Heart right ventricle (tissue), 16 donors: ENCODE data around the gene MTHFD2L. TPM values are rescaled to one million over a fixed set of nuclear protein-coding genes. Genes with fewer than 3 reads are reported as not detected.

Source experiments
- ATAC-seq, 8 donors: fragments of 200-7000 bp; cut with Tn5 transposase; one replicate each; pipeline ENCODE4 v1.9.1; 2020; ENCODE audit warnings: mild to moderate bottlenecking in 8 of 8, moderate library complexity in 8 of 8, moderate number of reproducible peaks in 1 of 8
- DNase-seq, 2 donors: peaks; one replicate each; pipeline ENCODE4 v3.0.0-alpha.2; 2020
- H3K27ac ChIP-seq, 10 donors: fragments of 200-600 bp; sonication (generic) in 2 of 10; one replicate each; pipeline versions ENCODE4 v1.5.0 to v1.8.0; 2020 to 2022; ENCODE audit warnings: mild to moderate bottlenecking in 3 of 10
- H3K27me3 ChIP-seq, 7 donors: fragments of 200-600 bp; one replicate each; pipeline ENCODE4 v1.8.0; 2021 to 2022; ENCODE audit warnings: mild to moderate bottlenecking in 2 of 7
- H3K36me3 ChIP-seq, 9 donors: fragments of 200-600 bp; sonication (generic) in 1 of 9; one replicate each; pipeline versions ENCODE4 v1.5.0 to v1.8.0; 2020 to 2022; ENCODE audit warnings: mild to moderate bottlenecking in 2 of 9
- H3K4me1 ChIP-seq, 9 donors: fragments of 200-600 bp; sonication (generic) in 1 of 9; one replicate each; pipeline versions ENCODE4 v1.5.0 to v1.8.0; 2020 to 2022; ENCODE audit warnings: mild to moderate bottlenecking in 4 of 9
- H3K4me3 ChIP-seq, 10 donors: fragments of 200-600 bp; sonication (generic) in 2 of 10; one replicate each; pipeline versions ENCODE4 v1.5.0 to v1.8.0; 2020 to 2022; ENCODE audit warnings: mild to moderate bottlenecking in 7 of 10, moderate library complexity in 2 of 10
- H3K9me3 ChIP-seq, 11 donors: fragments of 200-600 bp in 10 of 11; sonication (generic) in 2 of 11; one replicate each; pipeline versions ENCODE4 v1.5.0 to v1.8.0; 2013 to 2022; ENCODE audit warnings: mild to moderate bottlenecking in 2 of 11, control low read depth in 1 of 11, moderate library complexity in 1 of 11
- WGBS, 2 donors: extraction: QIAGEN DNeasy Blood & Tissue Kit; methylation state at CpG; one replicate each; pipeline ENCODE4 v1.1.7; 2013; ENCODE audit warnings: inconsistent platforms in 1 of 2; 5-methylcytosine and 5-hydroxymethylcytosine counted together
- intact Hi-C, 10 donors: fragments of 100-400 bp; cut with DNase I; formaldehyde crosslinking; loops; one replicate each; pipeline versions ENCODE4 v1.11.1 to v1.14.2; 2022
- polyA plus RNA-seq, 2 donors: library from polyadenylated mRNA; stranded (reverse); fragments of 200-250 nt; gene quantifications; one replicate each; pipeline ENCODE4 v1.2.3, GENCODE V29; 2013
- total RNA-seq, 10 donors: library from RNA; stranded (reverse); fragmentation: NEBNext Ultra II Directional in 3 of 10; extraction: Animal tissue kit (Norgen Biotek cat#: 25700) in 3 of 10; gene quantifications; one replicate each; pipeline versions ENCODE4 v1.2.1 to v1.2.4, GENCODE V29; 2021 to 2023
- TF ChIP-seq, protein P1 (sequence below), 9 donors: fragments of 200-600 bp; sonication (generic) in 2 of 9; IDR thresholded peaks; one replicate each; pipeline versions ENCODE4 v1.5.0 to v1.8.0; 2021 to 2022; ENCODE audit warnings: antibody characterized with exemption in 9 of 9, mild to moderate bottlenecking in 5 of 9, moderate library complexity in 1 of 9
- donor health status: Arrhythmogenic right ventricular cardiomyopathy.
- donor health status: ischemic (EF 13 %, LVEDD 7.1; RV severe dilation, severe dysfunction).
- donor health status: healthy with polysubstance abuse.
- donor health status: DM: no; HTN: yes; CAD: no.
- donor health status: DM: no; HTN: no; CAD: no.
- donor health status: ischemic (EF 25% LVEDD 6.9; RV normal size, moderate dysfunction).
- donor health status: ischemic (EF 25% LVEDD 5.7; RV mildly dilated, moderate dysfunction).
- donor health status: healthy.
- donor health status: DM: yes; HTN: yes; CAD: no.
- donor health status: Ischemic cardiomyopathy.
- donor health status: ischemic (EF 35%, LVEDD 5.7; RV mildly dilated, moderate dysfunction).
- donor health status: nonischemic (EF 11% LVEDD 7.7; RV severe dilation, severe dysfunction).
- donor health status: DM: yes; HTN: yes; CAD: no.
- donor health status: PGD.
- donor health status: ischemic (EF 29% LVEDD 5.4; RV normal size, mild dysfunction).
- donor health status: nonischemic (EF 23%, LVEDD 6.1; RV moderate dilation, normal function).

MTHFD2L gene
- total and polyA plus RNA-seq, 12 donors, result 5.7 to 19.3 (median 11.8) TPM

DNA sequence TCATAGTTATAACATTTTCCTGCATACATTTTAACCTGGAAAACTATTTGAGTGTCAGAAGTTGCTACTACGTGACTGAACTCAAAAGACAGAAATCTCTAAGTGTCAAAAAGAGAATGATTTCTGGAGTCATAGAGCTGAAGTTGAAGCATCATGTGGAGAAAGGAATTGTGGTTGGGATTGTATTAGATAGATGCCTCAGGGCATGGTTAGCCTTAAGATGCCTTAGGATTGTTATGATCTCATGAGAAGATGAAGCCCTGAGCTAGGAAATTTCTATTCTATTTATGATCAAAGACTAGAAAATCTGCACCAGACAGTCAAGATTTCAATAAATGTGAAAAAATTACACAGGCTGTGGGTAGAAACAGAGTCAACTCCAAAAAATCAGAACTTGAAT is 170.6 kb downstream of the MTHFD2L start:
- WGBS, 2 donors, result 85 to 89% methylated on average over 1 of the region's 1 CpG
- H3K27me3 ChIP-seq, result peaks cover 0 to 20% (median 4%) of the 10 kb centered on the region in 7 donors
- TF ChIP-seq, protein P1, sequence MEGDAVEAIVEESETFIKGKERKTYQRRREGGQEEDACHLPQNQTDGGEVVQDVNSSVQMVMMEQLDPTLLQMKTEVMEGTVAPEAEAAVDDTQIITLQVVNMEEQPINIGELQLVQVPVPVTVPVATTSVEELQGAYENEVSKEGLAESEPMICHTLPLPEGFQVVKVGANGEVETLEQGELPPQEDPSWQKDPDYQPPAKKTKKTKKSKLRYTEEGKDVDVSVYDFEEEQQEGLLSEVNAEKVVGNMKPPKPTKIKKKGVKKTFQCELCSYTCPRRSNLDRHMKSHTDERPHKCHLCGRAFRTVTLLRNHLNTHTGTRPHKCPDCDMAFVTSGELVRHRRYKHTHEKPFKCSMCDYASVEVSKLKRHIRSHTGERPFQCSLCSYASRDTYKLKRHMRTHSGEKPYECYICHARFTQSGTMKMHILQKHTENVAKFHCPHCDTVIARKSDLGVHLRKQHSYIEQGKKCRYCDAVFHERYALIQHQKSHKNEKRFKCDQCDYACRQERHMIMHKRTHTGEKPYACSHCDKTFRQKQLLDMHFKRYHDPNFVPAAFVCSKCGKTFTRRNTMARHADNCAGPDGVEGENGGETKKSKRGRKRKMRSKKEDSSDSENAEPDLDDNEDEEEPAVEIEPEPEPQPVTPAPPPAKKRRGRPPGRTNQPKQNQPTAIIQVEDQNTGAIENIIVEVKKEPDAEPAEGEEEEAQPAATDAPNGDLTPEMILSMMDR (IDR thresholded peaks at IDR 0.05), result no peak
- no peaks in the 10 kb centered on the region for H3K4me1 ChIP-seq
- no peak for ATAC-seq
- no peak overlapping the region for H3K27ac ChIP-seq
- H3K9me3 ChIP-seq, result no peaks in the 10 kb centered on the region
- intact Hi-C loops, result loop anchor here in 1 of 10 donors (10.0 kb wide), 1 partner anchor 356 kb away; no protein-coding TSS in a partner anchor
- DNase-seq, result no peak
- no peak overlapping the region for H3K4me3 ChIP-seq
- no peaks in the 10 kb centered on the region for H3K36me3 ChIP-seq

DNA sequence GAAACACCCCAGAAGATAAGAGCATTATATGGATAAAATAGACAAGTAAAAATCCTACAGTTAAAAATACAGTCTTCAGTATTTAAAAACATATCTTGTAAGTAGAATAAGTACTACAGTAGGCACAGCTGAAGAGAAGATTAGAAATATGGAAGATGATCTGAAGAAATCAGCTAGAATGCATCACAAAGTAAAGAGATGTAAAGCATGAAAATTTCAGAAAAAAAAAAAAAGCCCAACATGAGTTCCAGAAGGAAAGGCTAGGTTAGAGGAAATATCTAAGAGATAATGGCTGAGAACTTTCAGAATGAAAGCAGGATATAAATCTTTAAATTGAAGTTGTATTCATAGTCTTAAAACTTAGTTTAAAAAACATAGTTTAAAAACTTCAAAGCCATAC is 171.4 kb downstream of the MTHFD2L start:
- Histone ChIP-seq H3K27ac (no peak overlapping the region), H3K36me3 (no peaks in the 10 kb centered on the region), H3K27me3 (peaks cover 0 to 12% (median 0%) of the 10 kb centered on the region in 7 donors), H3K4me1 (no peaks in the 10 kb centered on the region), H3K9me3 (no peaks in the 10 kb centered on the region), H3K4me3 (no peak overlapping the region)
- TF ChIP-seq, protein P1 (IDR thresholded peaks at IDR 0.05), result no peak
- intact Hi-C loops, result loop anchor here in 1 of 10 donors (10.0 kb wide), 1 partner anchor 355 kb away; no protein-coding TSS in a partner anchor
- DNase-seq (no peak), ATAC-seq (no peak)

DNA sequence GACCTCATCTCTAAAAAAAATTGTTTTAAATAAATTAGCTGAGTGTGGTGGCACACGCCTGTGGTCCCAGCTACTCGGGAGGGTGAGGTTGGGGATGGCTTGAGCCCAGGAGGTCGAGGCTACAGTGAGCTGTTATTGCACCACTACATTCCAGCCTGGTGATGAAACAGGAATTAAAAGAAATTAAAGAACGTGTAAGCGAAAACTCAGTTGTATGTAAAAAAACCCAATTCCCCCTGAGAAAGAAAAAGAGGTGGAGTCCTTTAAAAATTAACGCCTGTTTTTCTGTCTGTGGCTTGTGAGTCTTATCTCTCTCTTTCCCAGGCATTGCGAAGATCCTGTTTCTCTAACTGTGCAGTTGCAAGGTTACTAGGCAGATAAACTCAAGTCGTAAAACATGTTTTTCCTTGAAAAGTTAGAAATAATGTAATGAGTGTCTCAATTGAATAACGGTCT is 172.4 kb downstream of the MTHFD2L start:
- H3K4me3 ChIP-seq, result no peak overlapping the region
- no peaks in the 10 kb centered on the region for H3K9me3 ChIP-seq
- DNase-seq (no peak), ATAC-seq (no peak)
- TF ChIP-seq, protein P1 (IDR thresholded peaks at IDR 0.05), result no peak
- WGBS, 2 donors, result 56 to 67% methylated on average over 9 of the region's 9 CpGs
- no peaks in the 10 kb centered on the region for H3K36me3 ChIP-seq
- peaks cover 0 to 3% (median 0%) of the 10 kb centered on the region in 7 donors for H3K27me3 ChIP-seq
- intact Hi-C loops, result no loop called here
- no peak overlapping the region for H3K27ac ChIP-seq
- H3K4me1 ChIP-seq, result no peaks in the 10 kb centered on the region

DNA sequence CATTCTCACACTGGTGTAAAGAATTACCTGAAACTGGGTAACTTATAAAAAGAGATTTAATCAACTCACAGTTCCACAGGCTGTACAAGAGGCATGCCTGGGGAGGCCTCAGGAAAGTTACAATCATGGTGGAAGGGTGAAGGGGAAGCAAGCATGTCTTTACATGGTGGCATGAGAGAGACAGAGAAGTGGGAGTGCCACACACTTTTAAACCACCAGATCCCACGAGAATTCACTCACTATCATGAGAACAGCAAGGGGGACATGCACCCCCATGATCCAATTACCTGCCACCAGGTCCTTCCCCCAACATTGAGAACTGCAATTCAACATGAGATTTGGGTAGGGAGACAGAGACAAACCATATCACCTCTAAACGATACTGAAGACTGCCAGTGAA is 173.3 kb downstream of the MTHFD2L start:
- Histone ChIP-seq H3K27me3 (peaks cover 0 to 3% (median 0%) of the 10 kb centered on the region in 7 donors), H3K4me3 (no peak overlapping the region), H3K27ac (no peak overlapping the region), H3K9me3 (no peaks in the 10 kb centered on the region), H3K36me3 (no peaks in the 10 kb centered on the region), H3K4me1 (no peaks in the 10 kb centered on the region)
- WGBS, 2 donors, result 72% methylated on average over 2 of the region's 2 CpGs
- ATAC-seq, result no peak
- TF ChIP-seq, protein P1 (IDR thresholded peaks at IDR 0.05), result no peak
- intact Hi-C loops, result no loop called here
- DNase-seq, result no peak
